GM23248 (cell line): ENCODE results near the gene TMEM151A. TPM values are rescaled to one million over a fixed set of nuclear protein-coding genes. Genes with fewer than 3 reads are reported as not detected.

ENCODE experiments used
- DNase-seq: peaks from one replicate; pipeline ENCODE4 v3.0.0-alpha.2; 2015
- H2AFZ ChIP-seq: fragments of 200-600 bp; sonication (generic); 2 replicates; pipeline ENCODE4 v1.6.1; 2016; ENCODE audit warnings: antibody characterized with exemption
- H3F3A ChIP-seq: fragments of 200-600 bp; sonication (generic); 2 replicates; pipeline ENCODE4 v1.6.1; 2016; ENCODE audit warnings: mild to moderate bottlenecking, antibody characterized with exemption, mixed run types; ENCODE audit not compliant: insufficient read depth
- H3K27ac ChIP-seq: fragments of 200-600 bp; sonication (generic); 2 replicates; pipeline ENCODE4 v1.5.1; 2016; ENCODE audit warnings: mild to moderate bottlenecking
- H3K27me3 ChIP-seq: fragments of 200-600 bp; sonication (generic); replicated peaks from 2 replicates; pipeline ENCODE4 v1.6.1; 2016; ENCODE audit warnings: mild to moderate bottlenecking; ENCODE audit not compliant: insufficient read depth
- H3K36me3 ChIP-seq: fragments of 200-600 bp; sonication (generic); 2 replicates; pipeline ENCODE4 v1.6.1; 2016; ENCODE audit warnings: low read depth, mild to moderate bottlenecking
- H3K4me1 ChIP-seq: fragments of 200-600 bp; sonication (generic); 2 replicates; pipeline ENCODE4 v1.6.1; 2016; ENCODE audit warnings: mild to moderate bottlenecking; ENCODE audit not compliant: insufficient read depth
- H3K4me2 ChIP-seq: fragments of 200-600 bp; sonication (generic); one replicate; pipeline ENCODE4 v1.6.1; 2016; ENCODE audit warnings: mild to moderate bottlenecking; ENCODE audit not compliant: unreplicated experiment
- H3K4me3 ChIP-seq: fragments of 200-600 bp; sonication (generic); 2 replicates; pipeline ENCODE4 v1.5.1; 2016; ENCODE audit warnings: mild to moderate bottlenecking
- H3K79me2 ChIP-seq: fragments of 200-600 bp; sonication (generic); 2 replicates; pipeline ENCODE4 v1.6.1; 2016; ENCODE audit warnings: mild to moderate bottlenecking; ENCODE audit not compliant: insufficient read depth
- H3K9ac ChIP-seq: fragments of 200-600 bp; sonication (generic); 2 replicates; pipeline ENCODE4 v1.6.1; 2016; ENCODE audit warnings: mild to moderate bottlenecking
- H3K9me2 ChIP-seq: fragments of 200-600 bp; sonication (generic); 2 replicates; pipeline ENCODE4 v1.6.1; 2016; ENCODE audit warnings: mixed run types, mild to moderate bottlenecking, moderate library complexity; ENCODE audit not compliant: insufficient read depth
- H3K9me3 ChIP-seq: fragments of 200-600 bp; sonication (generic); one replicate; pipeline ENCODE4 v1.6.1; 2017; ENCODE audit warnings: low read depth
- H4K20me1 ChIP-seq: fragments of 200-600 bp; sonication (generic); 2 replicates; pipeline ENCODE4 v1.6.0; 2016; ENCODE audit not compliant: insufficient read depth
- EZH2 ChIP-seq: fragments of 200-600 bp; sonication (generic); IDR thresholded peaks from 2 replicates; pipeline ENCODE4 v1.6.1; 2018; ENCODE audit warnings: antibody characterized with exemption, mild to moderate bottlenecking; ENCODE audit not compliant: insufficient read depth, poor library complexity, severe bottlenecking
- EZH2phosphoT487 ChIP-seq: fragments of 200-600 bp; sonication (generic); IDR thresholded peaks from 2 replicates; pipeline ENCODE4 v1.6.1; 2018; ENCODE audit warnings: antibody characterized with exemption, moderate library complexity, mild to moderate bottlenecking, low read depth; ENCODE audit not compliant: insufficient read depth
- WGBS, 2 experiments: methylation state at CpG; one replicate each; pipeline ENCODE4 v1.1.6; 2015 to 2017; ENCODE audit warnings: low lambda C conversion rate in 2 of 2, low coverage in 1 of 2; ENCODE audit errors: missing lambda C conversion rate in 2 of 2; 5-methylcytosine and 5-hydroxymethylcytosine counted together
- in situ Hi-C: fragments of 300-500 bp; cut with MboI; formaldehyde crosslinking; loops from 2 replicates; pipeline ENCODE4 v1.15.0; 2020
- polyA plus RNA-seq: library from polyadenylated mRNA; unstranded; fragments of >200 nt; fragmentation: Nextera tagmentation; extraction: Ambion mirVana; gene quantifications from 2 replicates; pipeline ENCODE4 v1.2.1, GENCODE V29; 2016
- total RNA-seq: library from RNA; depleted of rRNA; stranded (reverse); fragments of >200 nt; shearing (Covaris generic); gene quantifications from 2 replicates; pipeline ENCODE4 v1.2.3, GENCODE V29; 2014

The TMEM151A gene
- total and polyA plus RNA-seq, 2 experiments from 2014 or later, result 0.19 to 0.54 TPM

GRCh38 chr11:66285250-66285947 lies 6.3 kb upstream of the TMEM151A start:
- Histone ChIP-seq H3F3A (peaks cover 24% of the 10 kb centered on the region), H3K79me2 (peaks cover 41% of the 10 kb centered on the region), H3K9ac (no peak overlapping the region), H2AFZ (no peak overlapping the region), H3K36me3 (no peaks in the 10 kb centered on the region), H3K4me1 (peaks cover 14% of the 10 kb centered on the region; the same call in 1 of the 2 replicates), H3K4me2 (no peak overlapping the region), H3K27me3 (no peaks in the 10 kb centered on the region), H3K4me3 (no peak overlapping the region), H4K20me1 (no peaks in the 10 kb centered on the region), H3K9me2 (no peaks in the 10 kb centered on the region), H3K9me3 (no peaks in the 10 kb centered on the region), H3K27ac (no peak overlapping the region)
- WGBS, 2 experiments, result 87 to 88% methylated on average over 11 to 13 of the region's 13 CpGs
- in situ Hi-C loops, result no loop called here
- TF ChIP-seq EZH2, result no peak
- TF ChIP-seq EZH2phosphoT487, result no peak
- no peak for DNase-seq

GRCh38 chr11:66286699-66287098 lies 5.0 kb upstream of the TMEM151A start:
- no peak overlapping the region for H2AFZ ChIP-seq
- in situ Hi-C loops, result no loop called here
- no peaks in the 10 kb centered on the region for H4K20me1 ChIP-seq
- no peak for TF ChIP-seq EZH2
- TF ChIP-seq EZH2phosphoT487, result no peak
- H3K36me3 ChIP-seq, result no peaks in the 10 kb centered on the region
- H3F3A ChIP-seq, result peaks cover 21% of the 10 kb centered on the region
- peaks cover 41% of the 10 kb centered on the region for H3K79me2 ChIP-seq
- no peaks in the 10 kb centered on the region for H3K9me2 ChIP-seq
- 54% methylated on average over 5 of the region's 5 CpGs for WGBS, 2 experiments
- no peaks in the 10 kb centered on the region for H3K9me3 ChIP-seq
- H3K9ac ChIP-seq, result peak overlapping the region; percentile 97; the same call in 1 of the 2 replicates
- H3K4me2 ChIP-seq, result no peak overlapping the region
- peaks cover 4% of the 10 kb centered on the region; the same call in 1 of the 2 replicates for H3K27me3 ChIP-seq
- no peak for DNase-seq
- H3K27ac ChIP-seq, result no peak overlapping the region
- peaks cover 14% of the 10 kb centered on the region; the same call in 1 of the 2 replicates for H3K4me1 ChIP-seq
- H3K4me3 ChIP-seq, result no peak overlapping the region

GRCh38 chr11:66287211-66287888 lies 4.3 kb upstream of the TMEM151A start:
- Histone ChIP-seq H3K4me1 (peaks cover 14% of the 10 kb centered on the region; the same call in 1 of the 2 replicates), H3K4me3 (peak overlapping the region; percentile 95), H4K20me1 (no peaks in the 10 kb centered on the region), H3K27ac (peak overlapping the region; percentile 99), H3K4me2 (peak overlapping the region; percentile 97), H3K27me3 (peaks cover 8% of the 10 kb centered on the region), H2AFZ (no peak overlapping the region), H3K36me3 (no peaks in the 10 kb centered on the region), H3K79me2 (peaks cover 41% of the 10 kb centered on the region), H3K9ac (peak overlapping the region; percentile 97), H3F3A (peaks cover 17% of the 10 kb centered on the region; the same call in 1 of the 2 replicates), H3K9me2 (no peaks in the 10 kb centered on the region), H3K9me3 (no peaks in the 10 kb centered on the region)
- peak; percentile 25 for DNase-seq
- in situ Hi-C loops, result no loop called here
- WGBS, 2 experiments, result 41 to 52% methylated on average over 8 to 10 of the region's 10 CpGs
- no peak for TF ChIP-seq EZH2phosphoT487

GRCh38 chr11:66287889-66288670 lies 3.6 kb upstream of the TMEM151A start:
- 20 to 21% methylated on average over 20 of the region's 20 CpGs for WGBS, 2 experiments

More at GRCh38 chr11:66287889-66288670, 3.6 kb upstream of the TMEM151A start:
- Histone ChIP-seq H3K36me3 (no peaks in the 10 kb centered on the region), H3K9me2 (no peaks in the 10 kb centered on the region), H3K27me3 (peaks cover 11% of the 10 kb centered on the region), H3K9me3 (no peaks in the 10 kb centered on the region), H3K4me1 (peaks cover 14% of the 10 kb centered on the region; the same call in 1 of the 2 replicates), H3F3A (peaks cover 15% of the 10 kb centered on the region; the same call in 1 of the 2 replicates), H3K4me3 (peak overlapping the region; percentile 95), H2AFZ (peak overlapping the region; percentile 48), H3K9ac (peak overlapping the region; percentile 97), H3K79me2 (peaks cover 41% of the 10 kb centered on the region), H4K20me1 (no peaks in the 10 kb centered on the region), H3K4me2 (peak overlapping the region; percentile 97), H3K27ac (peak overlapping the region; percentile 99)
- in situ Hi-C loops, result no loop called here
- TF ChIP-seq EZH2phosphoT487 (no peak), EZH2 (no peak)
- peak; percentile 56 for DNase-seq
